BJ (cell line): ENCODE results near the gene THAP3. TPM values are rescaled to one million over a fixed set of nuclear protein-coding genes. Genes with fewer than 3 reads are reported as not detected.

Experiments
- CTCF ChIA-PET: fragments of 350-600 bp; formaldehyde crosslinking; extraction: SDS; loops from one replicate; lab custom pipeline; 2021; ENCODE audit warnings: antibody characterized with exemption, inconsistent platforms; lab: Yijun Ruan, JAX
- POLR2A ChIA-PET: fragments of 300-600 bp; sonication (Branson Sonifier 250); formaldehyde crosslinking; extraction: SDS; loops from one replicate; lab custom pipeline; 2021; ENCODE audit warnings: antibody characterized with exemption; lab: Charles Lee
- DNase-seq: peaks from one replicate; pipeline ENCODE4 v3.0.0-alpha.2; 2011; ENCODE audit warnings: low read depth
- H3K27me3 ChIP-seq: 2 replicates; pipeline ENCODE4 v1.6.0; 2011; ENCODE audit warnings: low read length; ENCODE audit not compliant: control insufficient read depth, insufficient read depth
- H3K36me3 ChIP-seq: 2 replicates; pipeline ENCODE4 v1.5.1; 2011; ENCODE audit warnings: low read length; ENCODE audit not compliant: control insufficient read depth, insufficient read depth
- H3K4me3 ChIP-seq: 2 replicates; pipeline ENCODE4 v1.5.1; 2011; ENCODE audit warnings: low read depth, mild to moderate bottlenecking, control low read depth, low read length
- polyA plus RNA-seq: library from polyadenylated mRNA; depleted of rRNA; stranded (reverse); fragments of >200 nt; gene quantifications from 2 replicates; pipeline ENCODE4 v1.2.3, GENCODE V29; 2011
- TF ChIP-seq, protein P1 (sequence below): IDR thresholded peaks from 2 replicates; pipeline ENCODE4 v1.5.1; 2011; ENCODE audit warnings: low read depth, mild to moderate bottlenecking, control low read depth, inconsistent platforms, low read length, moderate library complexity; ENCODE audit not compliant: insufficient read depth

THAP3 gene
- polyA plus RNA-seq, 1 experiment: 12.5 TPM

DNA sequence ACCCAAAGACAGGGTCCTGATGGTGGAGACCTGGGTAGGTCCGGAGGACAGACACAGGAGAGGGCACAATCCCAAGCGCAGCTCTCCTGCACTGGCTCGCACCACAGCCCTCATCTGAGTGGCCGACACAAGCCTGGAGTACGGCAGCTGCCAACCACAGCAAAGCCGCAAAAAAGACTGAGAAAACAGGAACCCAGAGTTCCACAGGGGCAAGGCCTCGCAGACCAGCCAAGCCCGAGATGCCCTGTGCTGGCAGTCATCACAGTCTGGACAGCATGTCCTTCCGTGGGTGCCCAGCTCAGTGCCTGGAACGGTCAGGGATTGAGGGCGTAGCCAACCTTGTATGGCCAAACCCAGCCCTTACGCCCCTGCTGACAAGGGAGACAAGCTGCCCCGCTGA, 33.4 kb upstream of the THAP3 start:
- TF ChIP-seq, protein P1, sequence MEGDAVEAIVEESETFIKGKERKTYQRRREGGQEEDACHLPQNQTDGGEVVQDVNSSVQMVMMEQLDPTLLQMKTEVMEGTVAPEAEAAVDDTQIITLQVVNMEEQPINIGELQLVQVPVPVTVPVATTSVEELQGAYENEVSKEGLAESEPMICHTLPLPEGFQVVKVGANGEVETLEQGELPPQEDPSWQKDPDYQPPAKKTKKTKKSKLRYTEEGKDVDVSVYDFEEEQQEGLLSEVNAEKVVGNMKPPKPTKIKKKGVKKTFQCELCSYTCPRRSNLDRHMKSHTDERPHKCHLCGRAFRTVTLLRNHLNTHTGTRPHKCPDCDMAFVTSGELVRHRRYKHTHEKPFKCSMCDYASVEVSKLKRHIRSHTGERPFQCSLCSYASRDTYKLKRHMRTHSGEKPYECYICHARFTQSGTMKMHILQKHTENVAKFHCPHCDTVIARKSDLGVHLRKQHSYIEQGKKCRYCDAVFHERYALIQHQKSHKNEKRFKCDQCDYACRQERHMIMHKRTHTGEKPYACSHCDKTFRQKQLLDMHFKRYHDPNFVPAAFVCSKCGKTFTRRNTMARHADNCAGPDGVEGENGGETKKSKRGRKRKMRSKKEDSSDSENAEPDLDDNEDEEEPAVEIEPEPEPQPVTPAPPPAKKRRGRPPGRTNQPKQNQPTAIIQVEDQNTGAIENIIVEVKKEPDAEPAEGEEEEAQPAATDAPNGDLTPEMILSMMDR: no peak
- peaks cover 47% of the 10 kb centered on the region for H3K36me3 ChIP-seq
- CTCF ChIA-PET: interaction anchor here (1.5 kb wide), 1 partner anchor 11 kb away, joined by 3 read pairs; the partner anchor contains the start of gene KLHL21

DNA sequence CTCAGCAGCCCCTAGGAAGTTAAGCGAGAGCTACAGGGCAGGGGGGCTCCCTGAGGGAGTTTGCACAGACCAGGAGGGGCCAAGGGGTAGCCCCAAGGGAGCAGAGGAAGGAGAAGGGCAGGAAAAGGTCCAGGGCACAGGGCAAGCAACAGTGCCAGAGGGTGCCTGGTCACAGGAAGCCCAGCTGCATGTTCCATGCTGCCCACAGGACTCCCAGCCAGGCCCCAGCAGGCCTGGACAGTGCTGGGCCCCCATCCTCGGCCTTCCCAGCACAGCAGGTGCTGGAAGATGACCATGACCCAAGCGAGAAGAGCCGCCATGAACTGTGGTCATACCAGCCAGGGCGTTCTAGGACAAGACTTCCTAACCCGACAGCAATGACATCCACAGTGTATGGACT, 33.0 kb upstream of the THAP3 start:
- DNase-seq: no peak
- POLR2A ChIA-PET: no interaction called here
- Histone ChIP-seq H3K4me3 (no peak overlapping the region), H3K27me3 (no peaks in the 10 kb centered on the region), H3K36me3 (peaks cover 50% of the 10 kb centered on the region)
- CTCF ChIA-PET: interaction anchor here (1.5 kb wide), 1 partner anchor 11 kb away, joined by 3 read pairs; the partner anchor contains the start of gene KLHL21
- TF ChIP-seq, protein P1: no peak

More for the DNA sequence above, 33.4 kb upstream of the THAP3 start:
- Histone ChIP-seq H3K4me3 (no peak overlapping the region), H3K27me3 (no peaks in the 10 kb centered on the region)
- no peak for DNase-seq
- POLR2A ChIA-PET: no interaction called here

DNA sequence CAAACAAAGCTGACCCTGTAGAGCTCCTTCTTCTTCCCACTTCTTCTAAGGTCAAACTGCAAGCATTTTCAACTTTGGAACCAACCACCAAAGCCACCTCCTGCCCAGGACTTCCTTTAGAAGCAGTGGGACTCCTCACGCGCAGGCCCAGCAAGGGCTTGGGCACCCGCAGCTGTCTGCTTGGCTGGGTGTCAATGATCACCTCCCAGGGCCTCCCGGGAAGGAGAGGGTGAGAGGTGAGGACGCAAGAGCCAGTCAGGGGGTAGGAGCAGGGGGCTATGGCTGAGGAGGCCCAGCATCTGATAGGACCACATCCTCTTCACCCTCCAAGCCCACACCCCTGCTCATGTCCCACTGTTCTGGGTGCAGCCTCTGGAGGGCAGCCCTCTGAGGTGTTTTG, 32.2 kb upstream of the THAP3 start:
- H3K4me3 ChIP-seq: no peak overlapping the region
- H3K27me3 ChIP-seq: no peaks in the 10 kb centered on the region
- TF ChIP-seq, protein P1: no peak
- ChIA-PET POLR2A (no interaction called here), CTCF (interaction anchor here (1.5 kb wide), 1 partner anchor 10 kb away, joined by 3 read pairs; the partner anchor contains the start of gene KLHL21)
- H3K36me3 ChIP-seq: peaks cover 55% of the 10 kb centered on the region
- no peak for DNase-seq

DNA sequence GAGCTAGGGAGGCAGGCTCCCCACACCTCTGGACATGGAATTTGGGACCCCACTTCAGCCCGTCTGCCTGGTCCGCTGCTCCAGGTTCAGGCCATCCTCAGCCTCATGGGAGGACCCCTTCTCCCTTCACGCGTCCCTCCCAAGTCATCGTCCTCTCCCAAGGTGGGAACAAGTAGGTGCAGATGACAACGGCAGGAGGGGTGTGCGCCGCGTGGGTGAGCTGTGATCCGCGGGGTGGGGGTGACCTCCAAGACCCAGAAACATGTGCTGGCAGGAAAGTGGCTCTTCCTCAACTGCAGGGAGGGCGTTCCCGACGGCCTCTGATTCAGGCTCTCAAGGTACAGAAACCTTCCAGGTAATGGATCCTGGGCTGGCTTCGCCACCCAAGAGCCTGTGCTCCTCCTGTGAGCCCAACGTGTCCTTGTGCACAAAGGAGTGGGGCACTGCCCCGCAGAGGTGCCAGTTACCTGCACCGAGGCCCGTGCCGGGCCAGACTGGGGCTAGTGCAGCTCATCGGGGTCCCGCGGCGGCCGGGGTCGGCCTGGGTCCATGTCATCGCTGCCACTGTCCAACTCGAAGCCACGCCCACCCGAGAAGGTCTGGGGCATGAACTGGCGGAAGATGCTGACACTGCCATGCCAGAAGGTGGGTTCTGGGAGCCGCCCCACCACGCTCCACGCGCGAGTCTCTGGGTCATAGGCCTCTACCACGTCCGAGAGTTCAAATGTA, 31.6 kb upstream of the THAP3 start:
- POLR2A ChIA-PET: no interaction called here

DNA sequence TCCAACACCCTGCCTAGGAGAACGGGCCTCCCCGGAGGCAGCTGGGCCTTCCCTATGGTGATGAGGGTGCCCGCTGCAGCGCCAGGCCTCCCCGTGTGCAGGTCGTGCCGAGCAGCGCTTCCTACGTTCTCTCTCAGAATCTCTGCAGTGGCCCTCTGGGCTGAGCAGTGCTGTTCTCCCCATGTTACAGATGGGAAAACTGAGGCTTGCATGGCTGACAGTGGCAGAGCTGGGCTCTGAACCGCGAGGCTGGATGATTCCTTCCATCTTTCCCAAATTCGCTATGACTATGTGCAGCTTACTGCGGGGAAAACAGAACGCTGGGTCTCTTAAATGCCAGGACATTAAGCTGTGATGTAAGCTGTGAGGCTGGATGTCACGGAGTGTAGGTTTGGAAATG, 30.9 kb upstream of the THAP3 start:
- TF ChIP-seq, protein P1: no peak
- no peak for DNase-seq
- CTCF ChIA-PET: interaction anchor here (1.5 kb wide), 1 partner anchor 40 kb away, joined by 3 read pairs; the partner anchor contains the start of gene NOL9
- no peak overlapping the region for H3K4me3 ChIP-seq
- H3K36me3 ChIP-seq: peaks cover 53% of the 10 kb centered on the region
- no peaks in the 10 kb centered on the region for H3K27me3 ChIP-seq
- POLR2A ChIA-PET: no interaction called here

More for the DNA sequence above, 31.6 kb upstream of the THAP3 start:
- H3K36me3 ChIP-seq: peaks cover 59% of the 10 kb centered on the region
- TF ChIP-seq, protein P1: no peak
- no peak for DNase-seq
- H3K4me3 ChIP-seq: no peak overlapping the region
- no peaks in the 10 kb centered on the region for H3K27me3 ChIP-seq
- CTCF ChIA-PET: interaction anchor here (1.5 kb wide), 1 partner anchor 39 kb away, joined by 3 read pairs; the partner anchor contains the start of gene NOL9
